CD4-positive, alpha-beta memory T cell (primary cell): ENCODE results near the gene ANKRD2. TPM values are rescaled to one million over a fixed set of nuclear protein-coding genes. Genes with fewer than 3 reads are reported as not detected.
"Not testable (repeated sequence)": the region's sequence is repeated elsewhere in the genome, so short reads cannot be mapped to it uniquely, and the experiment has no call there.

Experiments
- CTCF ChIA-PET: fragments of 350-600 bp; sonication (Branson Sonifier 250); formaldehyde crosslinking; loops from one replicate; lab custom pipeline; 2021; ENCODE audit warnings: inconsistent platforms; ENCODE audit not compliant: partially characterized antibody; lab: Charles Lee
- POLR2A ChIA-PET: fragments of 350-600 bp; sonication (Branson Sonifier 250); formaldehyde crosslinking; loops from one replicate; lab custom pipeline; 2021; ENCODE audit not compliant: partially characterized antibody; lab: Charles Lee
- DNase-seq, 5 donors: peaks; one replicate each; pipeline versions ENCODE4 v3.0.0 to v3.0.0-alpha.2; 2020 to 2022; ENCODE audit warnings: mixed read lengths in 1 of 5
- H3K27ac ChIP-seq: one replicate; pipeline ENCODE4 v1.7.0; 2013; ENCODE audit warnings: low read depth, low read length
- H3K27me3 ChIP-seq: 2 replicates; pipeline ENCODE4 v1.7.0; 2013; ENCODE audit warnings: mild to moderate bottlenecking, low read length, moderate library complexity; ENCODE audit not compliant: insufficient read depth
- H3K36me3 ChIP-seq: 2 replicates; pipeline ENCODE4 v1.7.0; 2013; ENCODE audit warnings: mild to moderate bottlenecking, low read length, moderate library complexity; ENCODE audit not compliant: insufficient read depth
- H3K4me1 ChIP-seq: 2 replicates; pipeline ENCODE4 v1.7.0; 2013; ENCODE audit warnings: mild to moderate bottlenecking, low read length, moderate library complexity; ENCODE audit not compliant: insufficient read depth
- H3K4me3 ChIP-seq, 2 donors: one replicate each; pipeline ENCODE4 v1.7.0; 2013; ENCODE audit warnings: low read length in 2 of 2, mild to moderate bottlenecking in 1 of 2
- H3K9me3 ChIP-seq, 2 donors: one replicate each; pipeline ENCODE4 v1.7.0; 2013; ENCODE audit warnings: low read length in 2 of 2, control low read depth in 1 of 2; ENCODE audit not compliant: control insufficient read depth in 1 of 2
- H3K27ac Mint-ChIP-seq, 7 donors: one replicate each; pipeline ENCODE4 v1.8.0; 2020 to 2021; ENCODE audit warnings: mixed read lengths in 7 of 7, mild to moderate bottlenecking in 6 of 7, inconsistent platforms in 3 of 7, moderate library complexity in 3 of 7
- H3K27me3 Mint-ChIP-seq, 2 donors: one replicate each; pipeline ENCODE4 v1.8.0; 2020 to 2021; ENCODE audit warnings: mixed read lengths in 2 of 2
- H3K36me3 Mint-ChIP-seq, 2 donors: one replicate each; pipeline ENCODE4 v1.8.0; 2020 to 2021; ENCODE audit warnings: mixed read lengths in 2 of 2, inconsistent platforms in 1 of 2, mild to moderate bottlenecking in 1 of 2
- H3K4me1 Mint-ChIP-seq, 4 donors: one replicate each; pipeline ENCODE4 v1.8.0; 2020 to 2021; ENCODE audit warnings: mixed read lengths in 4 of 4, mild to moderate bottlenecking in 1 of 4
- H3K4me3 Mint-ChIP-seq, 8 donors: one replicate each; pipeline ENCODE4 v1.8.0; 2020 to 2021; ENCODE audit warnings: mixed read lengths in 8 of 8, mild to moderate bottlenecking in 7 of 8, moderate library complexity in 6 of 8, inconsistent platforms in 3 of 8
- H3K9me3 Mint-ChIP-seq, 8 donors: one replicate each; pipeline ENCODE4 v1.8.0; 2020 to 2021; ENCODE audit warnings: mixed read lengths in 8 of 8, mild to moderate bottlenecking in 5 of 8, inconsistent platforms in 3 of 8, moderate library complexity in 1 of 8
- intact Hi-C: fragments of 100-400 bp; cut with micrococcal nuclease; formaldehyde crosslinking; loops from one replicate; pipeline ENCODE4 v1.15.1; 2023
- polyA plus RNA-seq, 2 donors: library from polyadenylated mRNA; unstranded; fragments of 300-500 nt; fragmentation: Illumina TruSeq; gene quantifications; one replicate each; pipeline ENCODE4 v1.2.3, GENCODE V29; 2021
- total RNA-seq, 2 experiments: library from RNA; stranded (reverse); gene quantifications; one replicate each; pipeline ENCODE4 v1.2.3, GENCODE V29; 2021

Gene ANKRD2
- total RNA-seq (not detected), polyA plus RNA-seq (not detected)

- no peaks in the 10 kb centered on the region for H3K36me3 Mint-ChIP-seq
- peak in 4 of 5 donors; percentile 21 to 31 (median 22) for DNase-seq
- no peaks in the 10 kb centered on the region for H3K9me3 Mint-ChIP-seq
- Histone ChIP-seq H3K4me3 (no peak within 1 kb of the TSS), H3K9me3 (no peaks in the 10 kb centered on the region), H3K27ac (no peak within 1 kb of the TSS), H3K4me1 (no peaks in the 10 kb centered on the region), H3K27me3 (no peaks in the 10 kb centered on the region), H3K36me3 (no peaks in the 10 kb centered on the region)
- H3K4me3 Mint-ChIP-seq, result no peak within 1 kb of the TSS
- H3K27ac Mint-ChIP-seq, result no peak within 1 kb of the TSS
- H3K27me3 Mint-ChIP-seq, result no peaks in the 10 kb centered on the region
- ChIA-PET POLR2A (no interaction called here), CTCF (interaction anchor here (0.8 to 1.5 kb wide), 8 partner anchors 18 to 176 kb away, joined by 3 to 4 read pairs (median 3); no protein-coding TSS in a partner anchor)
- H3K4me1 Mint-ChIP-seq, result no peaks in the 10 kb centered on the region
- intact Hi-C loops, result no loop called here
Observed at GRCh38 chr10:97572214-97572989, at the start of gene ANKRD2. Gene ANKRD2 (plus strand): TSS chr10:97572779. CDS start chr10:97572789, 10 bp downstream.

GRCh38 chr10:97522937-97523336 is 49.6 kb upstream of the ANKRD2 start:
- no peak overlapping the region for H3K27ac ChIP-seq
- H3K27me3 ChIP-seq, result no peaks in the 10 kb centered on the region
- H3K9me3 ChIP-seq, result no peaks in the 10 kb centered on the region
- Mint-ChIP-seq H3K9me3 (no peaks in the 10 kb centered on the region), H3K27me3 (peaks cover 2% of the 10 kb centered on the region in 2 donors), H3K36me3 (no peaks in the 10 kb centered on the region), H3K4me1 (no peaks in the 10 kb centered on the region), H3K27ac (no peak overlapping the region), H3K4me3 (no peak overlapping the region)
- ChIA-PET CTCF (no interaction called here), POLR2A (no interaction called here)
- intact Hi-C loops, result no loop called here
- H3K4me3 ChIP-seq, result no peak overlapping the region
- H3K4me1 ChIP-seq, result no peaks in the 10 kb centered on the region
- no peak for DNase-seq
- no peaks in the 10 kb centered on the region for H3K36me3 ChIP-seq

- H3K4me1 ChIP-seq, result no peaks in the 10 kb centered on the region
- DNase-seq, result no peak
- intact Hi-C loops, result no loop called here
- no peak overlapping the region for H3K27ac ChIP-seq
- CTCF ChIA-PET, result no interaction called here
- H3K27me3 ChIP-seq, result no peaks in the 10 kb centered on the region
- no peaks in the 10 kb centered on the region for H3K36me3 Mint-ChIP-seq
- H3K27me3 Mint-ChIP-seq, result peaks cover 0 to 2% of the 10 kb centered on the region in 2 donors
- H3K9me3 Mint-ChIP-seq, result peaks cover 0 to 3% (median 0%) of the 10 kb centered on the region in 8 donors
- POLR2A ChIA-PET, result no interaction called here
- no peaks in the 10 kb centered on the region for H3K9me3 ChIP-seq
- no peak overlapping the region for H3K27ac Mint-ChIP-seq
- H3K4me3 Mint-ChIP-seq, result no peak overlapping the region
- H3K4me3 ChIP-seq, result no peak overlapping the region
- no peaks in the 10 kb centered on the region for H3K36me3 ChIP-seq
- peaks cover 0 to 2% (median 1%) of the 10 kb centered on the region in 4 donors for H3K4me1 Mint-ChIP-seq
Observed at GRCh38 chr10:97525086-97525485, 47.5 kb upstream of the ANKRD2 start.

- Mint-ChIP-seq H3K27ac (no peak overlapping the region), H3K9me3 (peaks cover 0 to 3% (median 0%) of the 10 kb centered on the region in 8 donors), H3K27me3 (peaks cover 0 to 2% of the 10 kb centered on the region in 2 donors), H3K4me1 (peaks cover 0 to 2% (median 1%) of the 10 kb centered on the region in 4 donors), H3K4me3 (no peak overlapping the region), H3K36me3 (no peaks in the 10 kb centered on the region)
- Histone ChIP-seq H3K27ac (no peak overlapping the region), H3K27me3 (no peaks in the 10 kb centered on the region), H3K4me1 (no peaks in the 10 kb centered on the region), H3K4me3 (no peak overlapping the region), H3K36me3 (no peaks in the 10 kb centered on the region), H3K9me3 (no peaks in the 10 kb centered on the region)
- CTCF ChIA-PET, result no interaction called here
- no peak for DNase-seq
- intact Hi-C loops, result no loop called here
- POLR2A ChIA-PET, result no interaction called here
Observed at GRCh38 chr10:97525683-97526110, 46.9 kb upstream of the ANKRD2 start.

GRCh38 chr10:97528876-97529275 is 43.7 kb upstream of the ANKRD2 start:
- H3K4me3 ChIP-seq, CTCF ChIA-PET, H3K9me3 ChIP-seq, H3K27ac ChIP-seq, H3K27me3 ChIP-seq, POLR2A ChIA-PET, H3K36me3 ChIP-seq, DNase-seq, H3K27ac Mint-ChIP-seq, H3K9me3 Mint-ChIP-seq, intact Hi-C loops, H3K4me3 Mint-ChIP-seq, H3K36me3 Mint-ChIP-seq, H3K4me1 Mint-ChIP-seq, H3K4me1 ChIP-seq, H3K27me3 Mint-ChIP-seq: not testable (repeated sequence)

GRCh38 chr10:97529685-97530465 is 42.7 kb upstream of the ANKRD2 start:
- DNase-seq, result no peak
- no peaks in the 10 kb centered on the region for H3K36me3 ChIP-seq
- ChIA-PET CTCF (no interaction called here), POLR2A (no interaction called here)
- H3K27me3 ChIP-seq, result no peaks in the 10 kb centered on the region
- H3K27ac ChIP-seq, result no peak overlapping the region
- Mint-ChIP-seq H3K4me3 (no peak overlapping the region), H3K4me1 (peaks cover 0 to 2% (median 1%) of the 10 kb centered on the region in 4 donors), H3K27ac (no peak overlapping the region), H3K36me3 (no peaks in the 10 kb centered on the region), H3K9me3 (peaks cover 0 to 3% (median 0%) of the 10 kb centered on the region in 8 donors), H3K27me3 (no peaks in the 10 kb centered on the region)
- intact Hi-C loops, result no loop called here
- no peaks in the 10 kb centered on the region for H3K4me1 ChIP-seq
- no peak overlapping the region for H3K4me3 ChIP-seq
- no peaks in the 10 kb centered on the region for H3K9me3 ChIP-seq

GRCh38 chr10:97531401-97531986 is 41.1 kb upstream of the ANKRD2 start:
- intact Hi-C loops, result no loop called here
- Mint-ChIP-seq H3K36me3 (no peaks in the 10 kb centered on the region), H3K27ac (no peak overlapping the region), H3K4me3 (no peak overlapping the region), H3K4me1 (peaks cover 0 to 2% (median 1%) of the 10 kb centered on the region in 4 donors), H3K27me3 (no peaks in the 10 kb centered on the region), H3K9me3 (peaks cover 0 to 3% (median 0%) of the 10 kb centered on the region in 8 donors)
- Histone ChIP-seq H3K36me3 (no peaks in the 10 kb centered on the region), H3K27ac (no peak overlapping the region), H3K9me3 (no peaks in the 10 kb centered on the region), H3K27me3 (no peaks in the 10 kb centered on the region), H3K4me3 (no peak overlapping the region), H3K4me1 (no peaks in the 10 kb centered on the region)
- ChIA-PET CTCF (no interaction called here), POLR2A (no interaction called here)
- no peak for DNase-seq
